Activated T-cell treated with anti-CD3 and anti-CD28 coated beads, Interleukin-2, amount 50 U/mL, for 72 hours (primary cell): ENCODE data around the gene IL16. TPM values are rescaled to one million over a fixed set of nuclear protein-coding genes. Genes with fewer than 3 reads are reported as not detected.
"Not testable (repeated sequence)": the region's sequence is repeated elsewhere in the genome, so short reads cannot be mapped to it uniquely, and the experiment has no call there.

Source experiments
- ATAC-seq, 2 donors: fragments of 150-1000 bp; cut with Tn5 transposase; replicated peaks in 1 of 2; 2 replicates each; pipeline ENCODE4 v1.10.0; 2021; ENCODE audit warnings: moderate library complexity in 2 of 2, mild to moderate bottlenecking in 1 of 2
- DNase-seq, 2 donors: peaks; one replicate each; pipeline ENCODE4 v3.0.0; 2021 to 2022; ENCODE audit warnings: mixed read lengths in 1 of 2
- H3K27ac Mint-ChIP-seq: one replicate; pipeline ENCODE4 v1.8.0; 2022; ENCODE audit warnings: mild to moderate bottlenecking, moderate library complexity, mixed read lengths
- H3K27me3 Mint-ChIP-seq: one replicate; pipeline ENCODE4 v1.8.0; 2022; ENCODE audit warnings: low read depth, mixed read lengths
- H3K36me3 Mint-ChIP-seq, 2 donors: one replicate each; pipeline ENCODE4 v1.8.0; 2022; ENCODE audit warnings: mixed read lengths in 2 of 2, mild to moderate bottlenecking in 1 of 2; ENCODE audit not compliant: insufficient read depth in 2 of 2
- H3K4me1 Mint-ChIP-seq: one replicate; pipeline ENCODE4 v1.8.0; 2022; ENCODE audit warnings: low read depth, mixed read lengths
- H3K4me3 Mint-ChIP-seq, 2 donors: one replicate each; pipeline ENCODE4 v1.8.0; 2022; ENCODE audit warnings: mild to moderate bottlenecking in 2 of 2, mixed read lengths in 2 of 2, moderate library complexity in 2 of 2
- H3K9me3 Mint-ChIP-seq, 2 donors: one replicate each; pipeline ENCODE4 v1.8.0; 2022; ENCODE audit warnings: mixed read lengths in 2 of 2
- total RNA-seq, 2 donors: library from RNA; stranded (reverse); gene quantifications; one replicate each; pipeline ENCODE4 v1.2.3, GENCODE V29; 2022

The IL16 gene
- total RNA-seq, 2 donors from 2014 or later: 50.9 to 63.2 TPM

GRCh38 chr15:81315452-81316175 lies 118.9 kb downstream of the IL16 start:
- ATAC-seq (peak; percentile 76 to 89), DNase-seq (peak; percentile 57 to 61)
- H3K27me3 Mint-ChIP-seq: no peaks in the 10 kb centered on the region
- H3K27ac Mint-ChIP-seq: peak overlapping the region; percentile 35
- no peaks in the 10 kb centered on the region for H3K9me3 Mint-ChIP-seq
- H3K4me3 Mint-ChIP-seq: peak overlapping the region in 1 of 2 donors; percentile 31
- peaks cover 6 to 13% of the 10 kb centered on the region in 2 donors for H3K36me3 Mint-ChIP-seq
- peaks cover 55% of the 10 kb centered on the region for H3K4me1 Mint-ChIP-seq

GRCh38 chr15:81316267-81316666 lies 119.6 kb downstream of the IL16 start:
- no peak for ATAC-seq
- peaks cover 6 to 13% of the 10 kb centered on the region in 2 donors for H3K36me3 Mint-ChIP-seq
- no peaks in the 10 kb centered on the region for H3K9me3 Mint-ChIP-seq
- H3K27me3 Mint-ChIP-seq: no peaks in the 10 kb centered on the region
- DNase-seq: no peak
- peak overlapping the region; percentile 35 for H3K27ac Mint-ChIP-seq
- H3K4me1 Mint-ChIP-seq: peaks cover 51% of the 10 kb centered on the region
- H3K4me3 Mint-ChIP-seq: peak overlapping the region in 1 of 2 donors; percentile 31

- Mint-ChIP-seq H3K9me3 (no peaks in the 10 kb centered on the region), H3K4me1 (peaks cover 48% of the 10 kb centered on the region), H3K27ac (no peak overlapping the region), H3K4me3 (no peak overlapping the region), H3K27me3 (no peaks in the 10 kb centered on the region), H3K36me3 (peaks cover 0 to 13% of the 10 kb centered on the region in 2 donors)
- ATAC-seq (no peak), DNase-seq (no peak)
Measured at GRCh38 chr15:81317642-81318017, 121.0 kb downstream of the IL16 start.

- Mint-ChIP-seq H3K27ac (no peak overlapping the region), H3K36me3 (peaks cover 0 to 15% of the 10 kb centered on the region in 2 donors), H3K27me3 (no peaks in the 10 kb centered on the region), H3K9me3 (no peaks in the 10 kb centered on the region), H3K4me1 (peaks cover 39% of the 10 kb centered on the region), H3K4me3 (no peak overlapping the region)
- ATAC-seq (no peak), DNase-seq (no peak)
Measured at GRCh38 chr15:81321667-81322066, 125.0 kb downstream of the IL16 start.

- peak overlapping the region; percentile 72 to 75 for H3K4me3 Mint-ChIP-seq
- no peaks in the 10 kb centered on the region for H3K9me3 Mint-ChIP-seq
- peaks cover 39% of the 10 kb centered on the region for H3K4me1 Mint-ChIP-seq
- H3K36me3 Mint-ChIP-seq: peaks cover 0 to 15% of the 10 kb centered on the region in 2 donors
- DNase-seq: no peak
- H3K27me3 Mint-ChIP-seq: no peaks in the 10 kb centered on the region
- no peak for ATAC-seq
- no peak overlapping the region for H3K27ac Mint-ChIP-seq
Measured at GRCh38 chr15:81322676-81323253, 126.1 kb downstream of the IL16 start.

- Mint-ChIP-seq H3K27me3 (no peaks in the 10 kb centered on the region), H3K9me3 (no peaks in the 10 kb centered on the region), H3K4me1 (peaks cover 36% of the 10 kb centered on the region), H3K27ac (peak overlapping the region; percentile 61), H3K36me3 (peaks cover 0 to 10% of the 10 kb centered on the region in 2 donors), H3K4me3 (peak overlapping the region; percentile 99 to 100)
- no peak for ATAC-seq
- no peak for DNase-seq
Measured at GRCh38 chr15:81323559-81323943, 126.9 kb downstream of the IL16 start.

- Mint-ChIP-seq H3K4me1 (peaks cover 33% of the 10 kb centered on the region), H3K4me3 (peak within 1 kb of the TSS; percentile 99 to 100), H3K9me3 (no peaks in the 10 kb centered on the region), H3K36me3 (peaks cover 0 to 8% of the 10 kb centered on the region in 2 donors), H3K27me3 (no peaks in the 10 kb centered on the region), H3K27ac (peak within 1 kb of the TSS; percentile 88)
- peak; percentile 97 to 99 for DNase-seq
- peak; percentile 99 to 100 for ATAC-seq
Measured at GRCh38 chr15:81323944-81324881, 127.5 kb downstream of the IL16 start, which contains the start of gene STARD5. Gene STARD5, minus strand, starts transcription at chr15:81324141. Its CDS starts 42 bp downstream, at chr15:81324099.

GRCh38 chr15:81326466-81327212 lies 130.0 kb downstream of the IL16 start:
- H3K27ac Mint-ChIP-seq: no peak overlapping the region
- no peaks in the 10 kb centered on the region for H3K27me3 Mint-ChIP-seq
- peaks cover 43% of the 10 kb centered on the region for H3K4me1 Mint-ChIP-seq
- no peaks in the 10 kb centered on the region for H3K9me3 Mint-ChIP-seq
- H3K36me3 Mint-ChIP-seq: peaks cover 0 to 8% of the 10 kb centered on the region in 2 donors
- no peak overlapping the region for H3K4me3 Mint-ChIP-seq
- ATAC-seq (no peak), DNase-seq (no peak)

- H3K27ac Mint-ChIP-seq: no peak overlapping the region
- H3K27me3 Mint-ChIP-seq: no peaks in the 10 kb centered on the region
- ATAC-seq (no peak), DNase-seq (no peak)
- no peaks in the 10 kb centered on the region for H3K9me3 Mint-ChIP-seq
- H3K4me3 Mint-ChIP-seq: no peak overlapping the region
- H3K36me3 Mint-ChIP-seq: peaks cover 0 to 6% of the 10 kb centered on the region in 2 donors
- peaks cover 35% of the 10 kb centered on the region for H3K4me1 Mint-ChIP-seq
Measured at GRCh38 chr15:81327516-81327915, 130.8 kb downstream of the IL16 start.

GRCh38 chr15:81329446-81329845 lies 132.8 kb downstream of the IL16 start:
- Mint-ChIP-seq H3K36me3 (peaks cover 0 to 2% of the 10 kb centered on the region in 2 donors), H3K4me1 (peaks cover 21% of the 10 kb centered on the region), H3K27me3 (no peaks in the 10 kb centered on the region), H3K27ac (no peak overlapping the region), H3K4me3 (no peak overlapping the region), H3K9me3 (no peaks in the 10 kb centered on the region)
- no peak for ATAC-seq
- DNase-seq: no peak

GRCh38 chr15:81330366-81331090 lies 133.8 kb downstream of the IL16 start:
- ATAC-seq (no peak), DNase-seq (no peak)
- Mint-ChIP-seq H3K27ac (no peak overlapping the region), H3K9me3 (no peaks in the 10 kb centered on the region), H3K4me3 (peak overlapping the region; percentile 58 to 59), H3K27me3 (no peaks in the 10 kb centered on the region), H3K4me1 (peaks cover 12% of the 10 kb centered on the region), H3K36me3 (peaks cover 0 to 2% of the 10 kb centered on the region in 2 donors)

GRCh38 chr15:81331141-81331540 lies 134.5 kb downstream of the IL16 start:
- not testable (repeated sequence) for H3K36me3 Mint-ChIP-seq, ATAC-seq, DNase-seq

More at GRCh38 chr15:81331141-81331540, 134.5 kb downstream of the IL16 start:
- H3K27me3 Mint-ChIP-seq, H3K9me3 Mint-ChIP-seq, H3K27ac Mint-ChIP-seq: not testable (repeated sequence)
- Mint-ChIP-seq H3K4me1 (peaks cover 13% of the 10 kb centered on the region), H3K4me3 (peak overlapping the region; percentile 58 to 59)
